CD4-positive, alpha-beta T cell treated with Interleukin-4 for 4 hours (primary cell): ENCODE measurements around the gene SAFB2.

Source experiments
- DNase-seq: peaks from one replicate; pipeline ENCODE4 v3.0.0-alpha.2; 2020

The SAFB2 gene

GRCh38 chr19:5537870-5538269 is 84.7 kb downstream of the SAFB2 start:
- no peak for DNase-seq
